Aorta (tissue), 5 donors: Measurements from ENCODE around the gene TARS2. TPM values are rescaled to one million over a fixed set of nuclear protein-coding genes. Genes with fewer than 3 reads are reported as not detected.

Experiments used
- ATAC-seq: fragments of 200-7000 bp; cut with Tn5 transposase; one replicate; pipeline ENCODE4 v1.9.1; 2022; ENCODE audit warnings: moderate library complexity; ENCODE audit not compliant: low FRiP score
- DNase-seq, 2 donors: peaks; one replicate each; pipeline ENCODE4 v3.0.0-alpha.2; 2020
- H3K27ac ChIP-seq, 2 donors: one replicate each; pipeline ENCODE4 v1.5.1; 2013; ENCODE audit warnings: low read length in 2 of 2, mild to moderate bottlenecking in 2 of 2, moderate library complexity in 2 of 2, control low read depth in 1 of 2, inconsistent platforms in 1 of 2, low read depth in 1 of 2
- H3K27me3 ChIP-seq, 2 donors: one replicate each; pipeline ENCODE4 v1.6.1; 2013; ENCODE audit warnings: control low read depth in 1 of 2, low read length in 1 of 2, mild to moderate bottlenecking in 1 of 2, moderate library complexity in 1 of 2; ENCODE audit not compliant: insufficient read depth in 2 of 2, control insufficient read depth in 1 of 2
- H3K36me3 ChIP-seq, 2 donors: one replicate each; pipeline ENCODE4 v1.6.1; 2013; ENCODE audit warnings: control low read depth in 1 of 2, low read length in 1 of 2, mild to moderate bottlenecking in 1 of 2; ENCODE audit not compliant: insufficient read depth in 2 of 2, control insufficient read depth in 1 of 2
- H3K4me1 ChIP-seq, 2 donors: one replicate each; pipeline ENCODE4 v1.6.1; 2013; ENCODE audit warnings: low read length in 2 of 2, control low read depth in 1 of 2, mild to moderate bottlenecking in 1 of 2, moderate library complexity in 1 of 2; ENCODE audit not compliant: insufficient read depth in 2 of 2, control insufficient read depth in 1 of 2
- H3K4me3 ChIP-seq, 2 donors: one replicate each; pipeline ENCODE4 v1.5.1; 2013; ENCODE audit warnings: low read length in 2 of 2, control low read depth in 1 of 2, mild to moderate bottlenecking in 1 of 2
- H3K9me3 ChIP-seq: one replicate; pipeline ENCODE4 v1.6.1; 2013; ENCODE audit warnings: mild to moderate bottlenecking, low read length; ENCODE audit not compliant: control insufficient read depth
- WGBS, 2 donors: extraction: QIAGEN DNeasy Blood & Tissue Kit; methylation state at CpG; one replicate each; pipeline ENCODE4 v1.1.7; 2013; 5-methylcytosine and 5-hydroxymethylcytosine counted together
- intact Hi-C, 2 donors: fragments of 100-400 bp; cut with DNase I; formaldehyde crosslinking; loops; one replicate each; pipeline versions ENCODE4 v1.14.2 to v1.15.0; 2022
- polyA plus RNA-seq, 2 donors: library from polyadenylated mRNA; stranded (reverse); fragments of 200-250 nt; gene quantifications; one replicate each; pipeline ENCODE4 v1.2.3, GENCODE V29; 2013
- total RNA-seq, 2 donors: library from RNA; stranded (reverse); fragmentation: NEBNext Ultra II Directional; extraction: Animal tissue kit (Norgen Biotek cat#: 25700); gene quantifications; one replicate each; pipeline ENCODE4 v1.2.1, GENCODE V29; 2021
- donor health status: healthy with polysubstance abuse.
- donor health status: Bipolar disorder and iron deficiency.
- donor health status: DM: no; HTN: no; CAD: no.
- donor health status: DM: no; HTN: no; CAD: no.
- donor health status: DM: yes; HTN: yes; CAD: no.

Gene TARS2
- total and polyA plus RNA-seq, 4 donors, result 8.4 to 18.6 (median 13.7) TPM

- DNase-seq (peak; percentile 77 to 90), ATAC-seq (peak; percentile 68)
- Histone ChIP-seq H3K4me1 (peaks cover 0 to 4% of the 10 kb centered on the region in 2 donors), H3K27me3 (no peaks in the 10 kb centered on the region), H3K4me3 (no peak overlapping the region), H3K36me3 (no peaks in the 10 kb centered on the region), H3K9me3 (no peaks in the 10 kb centered on the region), H3K27ac (peak overlapping the region; percentile 88 to 94)
- WGBS, 2 donors, result 14 to 23% methylated on average over 17 of the region's 17 CpGs
- intact Hi-C loops, result no loop called here
Observed at GRCh38 chr1:150537732-150538684, 50.8 kb downstream of the TARS2 start.

- DNase-seq (peak; percentile 57 to 83), ATAC-seq (peak; percentile 64)
- WGBS, 2 donors, result 60 to 62% methylated on average over 13 of the region's 13 CpGs
- H3K9me3 ChIP-seq, result no peaks in the 10 kb centered on the region
- intact Hi-C loops, result no loop called here
- no peak overlapping the region for H3K27ac ChIP-seq
- no peaks in the 10 kb centered on the region for H3K27me3 ChIP-seq
- H3K4me1 ChIP-seq, result no peaks in the 10 kb centered on the region
- no peaks in the 10 kb centered on the region for H3K36me3 ChIP-seq
- H3K4me3 ChIP-seq, result no peak overlapping the region
Observed at GRCh38 chr1:150543500-150544143, 56.4 kb downstream of the TARS2 start.

GRCh38 chr1:150544204-150544603, 57.0 kb downstream of the TARS2 start:
- Histone ChIP-seq H3K27me3 (no peaks in the 10 kb centered on the region), H3K36me3 (no peaks in the 10 kb centered on the region), H3K4me3 (no peak overlapping the region), H3K4me1 (no peaks in the 10 kb centered on the region), H3K9me3 (no peaks in the 10 kb centered on the region), H3K27ac (no peak overlapping the region)
- ATAC-seq, result peak; percentile 64
- intact Hi-C loops, result no loop called here
- DNase-seq, result peak in 1 of 2 donors; percentile 3
- 45 to 50% methylated on average over 3 of the region's 3 CpGs for WGBS, 2 donors

GRCh38 chr1:150545486-150546032, 58.3 kb downstream of the TARS2 start:
- no peaks in the 10 kb centered on the region for H3K36me3 ChIP-seq

GRCh38 chr1:150546294-150546937, 59.2 kb downstream of the TARS2 start:
- no peaks in the 10 kb centered on the region for H3K9me3 ChIP-seq
- peak in 1 of 2 donors; percentile 50 for DNase-seq
- intact Hi-C loops, result no loop called here
- no peaks in the 10 kb centered on the region for H3K4me1 ChIP-seq
- H3K27ac ChIP-seq, result no peak overlapping the region
- no peak overlapping the region for H3K4me3 ChIP-seq
- no peaks in the 10 kb centered on the region for H3K27me3 ChIP-seq
- WGBS, 2 donors, result 90 to 91% methylated on average over 16 of the region's 16 CpGs
- no peaks in the 10 kb centered on the region for H3K36me3 ChIP-seq
- ATAC-seq, result no peak

More at GRCh38 chr1:150545486-150546032, 58.3 kb downstream of the TARS2 start:
- Histone ChIP-seq H3K9me3 (no peaks in the 10 kb centered on the region), H3K4me3 (no peak overlapping the region), H3K4me1 (no peaks in the 10 kb centered on the region), H3K27ac (no peak overlapping the region), H3K27me3 (no peaks in the 10 kb centered on the region)
- DNase-seq (peak; percentile 6 to 28), ATAC-seq (no peak)
- intact Hi-C loops, result no loop called here
- 85 to 93% methylated on average over 6 of the region's 6 CpGs for WGBS, 2 donors

GRCh38 chr1:150548324-150548631, 61.1 kb downstream of the TARS2 start:
- Histone ChIP-seq H3K9me3 (no peaks in the 10 kb centered on the region), H3K36me3 (no peaks in the 10 kb centered on the region), H3K27me3 (no peaks in the 10 kb centered on the region), H3K27ac (peak overlapping the region in 1 of 2 donors; percentile 61), H3K4me3 (peak overlapping the region in 1 of 2 donors; percentile 27), H3K4me1 (peaks cover 0 to 3% of the 10 kb centered on the region in 2 donors)
- 26 to 27% methylated on average over 4 of the region's 4 CpGs for WGBS, 2 donors
- intact Hi-C loops, result no loop called here
- ATAC-seq (no peak), DNase-seq (no peak)

- Histone ChIP-seq H3K27me3 (no peaks in the 10 kb centered on the region), H3K27ac (peak within 1 kb of the TSS; percentile 78 to 88), H3K4me3 (peak within 1 kb of the TSS; percentile 27 to 46), H3K4me1 (peaks cover 0 to 3% of the 10 kb centered on the region in 2 donors), H3K36me3 (no peaks in the 10 kb centered on the region), H3K9me3 (no peaks in the 10 kb centered on the region)
- peak; percentile 78 to 89 for DNase-seq
- peak; percentile 52 for ATAC-seq
- intact Hi-C loops, result no loop called here
- WGBS, 2 donors, result 0% methylated on average over 64 to 91 of the region's 91 CpGs
Observed at GRCh38 chr1:150548632-150549495, 61.6 kb downstream of the TARS2 start, which contains the start of gene ADAMTSL4. Gene ADAMTSL4 (plus strand): TSS chr1:150549408. CDS start chr1:150552289, 2,881 bp downstream.
